Measurements from ENCODE around the gene SLC24A3. TPM values are rescaled to one million over a fixed set of nuclear protein-coding genes. Genes with fewer than 3 reads are reported as not detected.

SLC24A3 gene
- total RNA-seq, 1 donor from 2014 or later: 0.96 TPM

GRCh38 chr20:19601126-19601810, 388.8 kb downstream of the SLC24A3 start:
- no peak overlapping the region for H3K27ac Mint-ChIP-seq
- H3K9me3 Mint-ChIP-seq (ENCODE audit: low read depth): no peaks in the 10 kb centered on the region
- peaks cover 7% of the 10 kb centered on the region for H3K27me3 Mint-ChIP-seq
- no peaks in the 10 kb centered on the region for H3K36me3 Mint-ChIP-seq (ENCODE audit: insufficient read depth)
- H3K4me3 Mint-ChIP-seq (ENCODE audit: low read depth): no peak overlapping the region
- TF ChIP-seq CTCF (IDR thresholded peaks at IDR 0.05; ENCODE audit: unreplicated experiment): no peak
- DNase-seq (ENCODE audit: low spot score, unreplicated experiment): no peak
- no peaks in the 10 kb centered on the region for H3K4me1 Mint-ChIP-seq (ENCODE audit: low read depth)

GRCh38 chr20:19602675-19603375, 390.4 kb downstream of the SLC24A3 start:
- H3K27me3 Mint-ChIP-seq: peaks cover 7% of the 10 kb centered on the region
- TF ChIP-seq CTCF (IDR thresholded peaks at IDR 0.05; ENCODE audit: unreplicated experiment): no peak
- no peak overlapping the region for H3K4me3 Mint-ChIP-seq (ENCODE audit: low read depth)

GRCh38 chr20:19603376-19603750, 390.9 kb downstream of the SLC24A3 start:
- Mint-ChIP-seq H3K27me3 (peaks cover 7% of the 10 kb centered on the region), H3K4me1 (ENCODE audit: low read depth) (peaks cover 5% of the 10 kb centered on the region), H3K36me3 (ENCODE audit: insufficient read depth) (no peaks in the 10 kb centered on the region), H3K9me3 (ENCODE audit: low read depth) (no peaks in the 10 kb centered on the region), H3K4me3 (ENCODE audit: low read depth) (no peak overlapping the region), H3K27ac (no peak overlapping the region)
- DNase-seq (ENCODE audit: low spot score, unreplicated experiment): no peak
- no peak for TF ChIP-seq CTCF (IDR thresholded peaks at IDR 0.05; ENCODE audit: unreplicated experiment)

More at GRCh38 chr20:19602675-19603375, 390.4 kb downstream of the SLC24A3 start:
- H3K4me1 Mint-ChIP-seq (ENCODE audit: low read depth): peaks cover 2% of the 10 kb centered on the region
- no peak for DNase-seq (ENCODE audit: low spot score, unreplicated experiment)
- H3K27ac Mint-ChIP-seq: no peak overlapping the region
- no peaks in the 10 kb centered on the region for H3K36me3 Mint-ChIP-seq (ENCODE audit: insufficient read depth)
- no peaks in the 10 kb centered on the region for H3K9me3 Mint-ChIP-seq (ENCODE audit: low read depth)

- Mint-ChIP-seq H3K4me3 (ENCODE audit: low read depth) (no peak overlapping the region), H3K9me3 (ENCODE audit: low read depth) (no peaks in the 10 kb centered on the region), H3K4me1 (ENCODE audit: low read depth) (peaks cover 18% of the 10 kb centered on the region), H3K27me3 (peaks cover 7% of the 10 kb centered on the region), H3K27ac (no peak overlapping the region), H3K36me3 (ENCODE audit: insufficient read depth) (no peaks in the 10 kb centered on the region)
- DNase-seq (ENCODE audit: low spot score, unreplicated experiment): no peak
- no peak for TF ChIP-seq CTCF (IDR thresholded peaks at IDR 0.05; ENCODE audit: unreplicated experiment)
These were observed 393.5 kb downstream of the SLC24A3 start for GRCh38 chr20:19605786-19606485.

- peaks cover 3% of the 10 kb centered on the region for H3K27me3 Mint-ChIP-seq
- TF ChIP-seq CTCF (IDR thresholded peaks at IDR 0.05; ENCODE audit: unreplicated experiment): no peak
- peak overlapping the region; percentile 77 for H3K27ac Mint-ChIP-seq
- no peak for DNase-seq (ENCODE audit: low spot score, unreplicated experiment)
- no peaks in the 10 kb centered on the region for H3K9me3 Mint-ChIP-seq (ENCODE audit: low read depth)
- H3K4me1 Mint-ChIP-seq (ENCODE audit: low read depth): peaks cover 26% of the 10 kb centered on the region
- H3K4me3 Mint-ChIP-seq (ENCODE audit: low read depth): no peak overlapping the region
- H3K36me3 Mint-ChIP-seq (ENCODE audit: insufficient read depth): no peaks in the 10 kb centered on the region
These were observed 397.3 kb downstream of the SLC24A3 start for GRCh38 chr20:19609642-19610223.
